HEK293 (cell line): ENCODE results near the gene MED14.

ENCODE experiments used
- ATF2 ChIP-seq: fragments of 450-650 bp; formaldehyde crosslinking; IDR thresholded peaks from 2 replicates; pipeline ENCODE4 v1.5.1; 2016; ENCODE audit warnings: missing biosample characterization, missing genetic modification characterization, low read depth
- BCL11B ChIP-seq: fragments of 450-650 bp; formaldehyde crosslinking; IDR thresholded peaks from 2 replicates; pipeline ENCODE4 v1.5.1; 2016; ENCODE audit warnings: low read depth, missing biosample characterization, missing genetic modification characterization
- CTCF ChIP-seq: fragments of 450-650 bp; formaldehyde crosslinking; IDR thresholded peaks from 2 replicates; pipeline ENCODE4 v1.5.1; 2016; ENCODE audit warnings: missing biosample characterization, missing genetic modification characterization
- GLI2 ChIP-seq: fragments of 450-650 bp; formaldehyde crosslinking; IDR thresholded peaks from 2 replicates; pipeline ENCODE4; 2017; ENCODE audit warnings: missing biosample characterization, missing genetic modification characterization, low read depth, borderline replicate concordance
- KLF7 ChIP-seq: fragments of 450-650 bp; formaldehyde crosslinking; IDR thresholded peaks from 2 replicates; pipeline ENCODE4 v1.5.1; 2016; ENCODE audit warnings: missing biosample characterization, missing genetic modification characterization, borderline replicate concordance
- ZNF121 ChIP-seq: fragments of 450-650 bp; formaldehyde crosslinking; IDR thresholded peaks from 2 replicates; pipeline ENCODE4 v1.5.1; 2016; ENCODE audit warnings: missing biosample characterization, missing genetic modification characterization
- ZNF169 ChIP-seq: fragments of 450-650 bp; formaldehyde crosslinking; IDR thresholded peaks from 2 replicates; pipeline ENCODE4 v1.5.1; 2016; ENCODE audit warnings: missing biosample characterization, missing genetic modification characterization
- ZNF416 ChIP-seq: fragments of 450-650 bp; formaldehyde crosslinking; IDR thresholded peaks from 2 replicates; pipeline ENCODE4 v1.5.1; 2016; ENCODE audit warnings: missing biosample characterization, missing genetic modification characterization
- ZNF426 ChIP-seq: fragments of 450-650 bp; formaldehyde crosslinking; IDR thresholded peaks from 2 replicates; pipeline ENCODE4 v1.5.1; 2017; ENCODE audit warnings: missing biosample characterization, missing genetic modification characterization, mild to moderate bottlenecking, inconsistent platforms, moderate library complexity
- ZNF544 ChIP-seq: fragments of 450-650 bp; formaldehyde crosslinking; IDR thresholded peaks from 2 replicates; pipeline ENCODE4 v1.5.0; 2017; ENCODE audit warnings: missing biosample characterization, missing genetic modification characterization
- ZNF580 ChIP-seq: fragments of 450-650 bp; formaldehyde crosslinking; IDR thresholded peaks from 2 replicates; pipeline ENCODE4 v1.5.1; 2016; ENCODE audit warnings: missing biosample characterization, missing genetic modification characterization
- ZNF658 ChIP-seq: fragments of 450-650 bp; formaldehyde crosslinking; IDR thresholded peaks from 2 replicates; pipeline ENCODE4; 2016; ENCODE audit warnings: missing biosample characterization, missing genetic modification characterization

GRCh38 chrX:40607381-40607780 is 128.0 kb downstream of the MED14 start:
- TF ChIP-seq ZNF544 (tag by site-specific recombination): no peak
- TF ChIP-seq CTCF (tag by site-specific recombination): no peak
- TF ChIP-seq ATF2: no peak
- no peak for TF ChIP-seq GLI2 (tag by site-specific recombination)
- TF ChIP-seq BCL11B: no peak
- TF ChIP-seq ZNF580: no peak
- no peak for TF ChIP-seq ZNF169
- TF ChIP-seq ZNF416 (tag by site-specific recombination): no peak
- no peak for TF ChIP-seq ZNF121 (tag by site-specific recombination)
- TF ChIP-seq ZNF658 (tag by site-specific recombination): no peak
- no peak for TF ChIP-seq KLF7 (tag by site-specific recombination)
- no peak for TF ChIP-seq ZNF426
